GM18505 (cell line): Measurements from ENCODE around the gene ZSCAN21.

Experiments
- ATAC-seq: cut with Tn5 transposase; IDR thresholded peaks from one replicate; pipeline ENCODE4 v1.9.1; 2021; ENCODE audit not compliant: unreplicated experiment
- POLR2A ChIP-seq: IDR thresholded peaks from 4 replicates; pipeline ENCODE4 v1.6.1; 2011; ENCODE audit warnings: borderline replicate concordance; ENCODE audit not compliant: insufficient read depth, insufficient read length; ENCODE audit errors: extremely low read depth

Gene ZSCAN21

GRCh38 chr7:100088621-100089457 lies 39.3 kb downstream of the ZSCAN21 start, which contains the start of gene COPS6:
Gene COPS6, plus strand, starts transcription at chr7:100088969. Its CDS starts 22 bp downstream, at chr7:100088991.
- peak; percentile 60 for ATAC-seq
- TF ChIP-seq POLR2A, result peak; percentile 95

GRCh38 chr7:100089458-100090196 lies 40.1 kb downstream of the ZSCAN21 start:
- no peak for TF ChIP-seq POLR2A
- ATAC-seq, result no peak

GRCh38 chr7:100090527-100091410 lies 41.2 kb downstream of the ZSCAN21 start:
- no peak for ATAC-seq
- no peak for TF ChIP-seq POLR2A

GRCh38 chr7:100091411-100092181 lies 42.0 kb downstream of the ZSCAN21 start:
- ATAC-seq, result no peak
- TF ChIP-seq POLR2A, result no peak

- TF ChIP-seq POLR2A, result no peak
- ATAC-seq, result no peak
Observed at GRCh38 chr7:100093054-100093453, 43.5 kb downstream of the ZSCAN21 start.

GRCh38 chr7:100093498-100093897 lies 43.9 kb downstream of the ZSCAN21 start:
- TF ChIP-seq POLR2A, result no peak
- ATAC-seq, result no peak

- no peak for ATAC-seq
- peak; percentile 14 for TF ChIP-seq POLR2A
Observed at GRCh38 chr7:100093925-100094486, 44.4 kb downstream of the ZSCAN21 start.

GRCh38 chr7:100095289-100095688 lies 45.7 kb downstream of the ZSCAN21 start:
- ATAC-seq, result no peak
- TF ChIP-seq POLR2A, result no peak

- TF ChIP-seq POLR2A, result no peak
- ATAC-seq, result no peak
Observed at GRCh38 chr7:100095704-100096103, 46.1 kb downstream of the ZSCAN21 start.

GRCh38 chr7:100098913-100099312 lies 49.3 kb downstream of the ZSCAN21 start:
- no peak for ATAC-seq
- TF ChIP-seq POLR2A, result no peak

GRCh38 chr7:100099452-100099851 lies 49.9 kb downstream of the ZSCAN21 start:
- TF ChIP-seq POLR2A, result no peak
- no peak for ATAC-seq

- peak; percentile 7 for TF ChIP-seq POLR2A
- ATAC-seq, result peak; percentile 64
Observed at GRCh38 chr7:100100420-100101015, 50.9 kb downstream of the ZSCAN21 start.
